ENCODE results near the gene UBE2U.

The UBE2U gene

DNA sequence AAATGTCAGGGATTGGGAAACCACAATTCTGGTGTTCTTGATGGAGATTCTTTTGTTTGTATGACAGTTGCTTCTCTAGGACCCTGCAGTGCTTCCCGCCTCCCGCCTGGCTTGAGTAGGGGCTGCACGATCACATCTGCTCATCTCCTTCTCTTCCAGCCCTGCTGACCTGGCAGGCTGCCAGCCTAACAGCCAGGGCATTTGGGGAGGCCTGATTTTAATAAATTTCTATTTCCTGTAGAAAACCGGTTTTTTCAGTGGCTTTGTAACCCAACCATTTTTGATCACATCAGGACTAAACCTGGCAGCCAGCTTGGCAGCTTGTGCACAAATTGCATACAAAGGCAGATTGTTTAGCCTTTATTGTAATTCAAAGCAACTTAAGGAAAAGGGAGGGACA lies 78.9 kb downstream of the UBE2U start:
- TF ChIP-seq TAF1 (IDR thresholded peaks at IDR 0.05; ENCODE audit: borderline replicate concordance, insufficient read depth, low read length): no peak
- TF ChIP-seq REST (IDR thresholded peaks at IDR 0.05; ENCODE audit: insufficient read depth in 1 of 2, low read depth in 2 of 2, low read length in 2 of 2): no peak; a peak in 1 of 4 replicates
- no peak for TF ChIP-seq SIN3A (IDR thresholded peaks at IDR 0.05; ENCODE audit: borderline replicate concordance, insufficient read depth, low read length)
- TF ChIP-seq FOXP2 (optimal IDR thresholded peaks at IDR 0.05; ENCODE audit: borderline replicate concordance, extremely low read depth, extremely low read length, insufficient read depth): no peak
- TF ChIP-seq POLR2AphosphoS5 (IDR thresholded peaks at IDR 0.05; ENCODE audit: low read depth, low read length): no peak

DNA sequence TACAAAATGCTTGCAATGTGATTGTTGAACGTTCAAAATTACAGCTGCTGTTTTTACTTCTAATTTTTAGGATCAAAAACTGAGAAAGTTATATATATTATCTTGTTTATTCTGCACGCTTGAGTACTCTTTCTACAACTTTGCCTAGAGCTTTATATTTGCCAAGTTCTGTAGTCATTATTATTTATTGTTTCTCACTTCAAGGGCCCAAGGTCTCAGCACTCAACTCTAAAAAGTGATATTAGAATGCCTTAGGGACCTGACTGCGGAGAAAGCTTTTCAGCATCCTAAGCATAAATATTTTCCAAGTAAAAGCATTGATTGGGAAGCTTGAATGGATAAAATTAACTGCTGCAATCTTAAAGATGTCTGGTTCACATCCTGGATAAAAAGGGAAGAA lies 83.6 kb downstream of the UBE2U start:
- TF ChIP-seq SIN3A (IDR thresholded peaks at IDR 0.05; ENCODE audit: borderline replicate concordance, insufficient read depth, low read length): no peak
- no peak for TF ChIP-seq TAF1 (IDR thresholded peaks at IDR 0.05; ENCODE audit: borderline replicate concordance, insufficient read depth, low read length)

DNA sequence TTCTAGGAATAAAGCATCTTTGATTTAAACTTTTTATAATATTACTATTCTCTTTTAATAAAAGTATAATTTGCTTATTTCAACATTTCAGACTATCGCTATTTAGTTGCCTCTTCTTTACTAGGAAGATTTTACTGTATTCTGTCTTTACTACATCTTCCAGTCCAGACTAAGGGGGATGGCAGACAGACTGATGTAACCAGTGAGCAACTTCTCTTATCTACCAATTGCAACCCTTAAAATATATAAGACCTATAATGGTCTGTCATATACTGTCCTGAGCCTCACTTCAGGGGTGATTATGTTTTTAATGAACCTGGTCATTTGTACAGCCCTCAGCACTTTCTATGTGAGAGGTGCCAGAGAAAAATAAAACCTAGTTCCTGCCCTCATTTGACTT lies 87.0 kb downstream of the UBE2U start:
- no peak for TF ChIP-seq FOXP2 (optimal IDR thresholded peaks at IDR 0.05; ENCODE audit: borderline replicate concordance, extremely low read depth, extremely low read length, insufficient read depth)
- TF ChIP-seq SIN3A (IDR thresholded peaks at IDR 0.05; ENCODE audit: borderline replicate concordance, insufficient read depth, low read length): no peak
- TF ChIP-seq REST (IDR thresholded peaks at IDR 0.05; ENCODE audit: insufficient read depth in 1 of 2, low read depth in 2 of 2, low read length in 2 of 2): no peak
- no peak for TF ChIP-seq TAF1 (IDR thresholded peaks at IDR 0.05; ENCODE audit: borderline replicate concordance, insufficient read depth, low read length)
- no peak for TF ChIP-seq POLR2AphosphoS5 (IDR thresholded peaks at IDR 0.05; ENCODE audit: low read depth, low read length)

DNA sequence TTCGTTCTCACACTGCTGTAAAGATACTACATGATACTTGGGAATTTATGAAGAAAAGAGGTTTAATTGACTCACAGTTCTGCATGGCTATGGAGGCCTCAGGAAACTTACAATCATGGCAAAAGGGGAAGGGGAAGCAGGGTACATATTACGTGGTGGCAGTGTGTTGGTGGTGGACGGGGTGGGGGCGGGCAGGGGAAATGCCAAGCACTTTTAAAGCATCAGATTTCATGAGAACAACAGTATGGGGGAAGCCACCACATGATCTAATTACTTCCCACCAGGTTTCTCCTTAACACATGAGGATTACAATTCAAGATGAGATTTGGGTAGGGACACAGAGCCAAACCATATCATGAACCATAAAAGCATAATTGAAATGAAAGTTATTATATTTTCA lies 88.5 kb downstream of the UBE2U start:
- TF ChIP-seq REST (IDR thresholded peaks at IDR 0.05; ENCODE audit: insufficient read depth in 1 of 2, low read depth in 2 of 2, low read length in 2 of 2) (no peak), SIN3A (IDR thresholded peaks at IDR 0.05; ENCODE audit: borderline replicate concordance, insufficient read depth, low read length) (no peak)

DNA sequence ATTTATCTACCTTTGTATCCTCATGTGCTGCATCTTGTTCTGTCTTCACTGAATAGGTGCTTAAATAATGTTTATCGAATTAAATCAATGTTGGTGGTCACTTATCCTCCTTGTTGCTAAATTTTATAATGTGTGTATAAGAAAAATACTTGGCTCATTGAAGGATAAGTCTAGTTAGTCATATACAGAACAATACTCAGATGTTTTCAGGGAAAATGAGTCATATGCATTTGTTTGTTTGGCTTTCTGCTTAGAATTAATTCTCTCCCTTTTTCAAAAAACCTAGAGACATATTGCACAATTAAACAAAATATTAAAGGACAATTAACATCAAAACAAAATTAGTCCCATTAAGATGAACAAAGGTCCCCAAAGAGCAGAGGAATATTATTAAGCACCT lies 89.0 kb downstream of the UBE2U start:
- no peak for TF ChIP-seq REST (IDR thresholded peaks at IDR 0.05; ENCODE audit: insufficient read depth in 1 of 2, low read depth in 2 of 2, low read length in 2 of 2)
- no peak for TF ChIP-seq FOXP2 (optimal IDR thresholded peaks at IDR 0.05; ENCODE audit: borderline replicate concordance, extremely low read depth, extremely low read length, insufficient read depth)
- TF ChIP-seq SIN3A (IDR thresholded peaks at IDR 0.05; ENCODE audit: borderline replicate concordance, insufficient read depth, low read length): no peak
- no peak for TF ChIP-seq POLR2AphosphoS5 (IDR thresholded peaks at IDR 0.05; ENCODE audit: low read depth, low read length)

Data from PFSK-1 (cell line).